HepG2 (cell line): Measurements from ENCODE around the gene CLDN9. TPM values are rescaled to one million over a fixed set of nuclear protein-coding genes. Genes with fewer than 3 reads are reported as not detected.

ENCODE experiments used
- ATAC-seq: fragments of 200-7000 bp; cut with Tn5 transposase; 3 replicates; pipeline ENCODE4 v1.9.1; 2020; ENCODE audit warnings: mild to moderate bottlenecking, moderate library complexity
- BruUV-seq: library from RNA; stranded (reverse); fragments of 400-500 nt; replicated peaks from 2 replicates; lab custom pipeline; 2021; lab: Mats Ljungman, UMichigan
- CTCF ChIA-PET: fragments of 300-600 bp; formaldehyde crosslinking; extraction: SDS; loops from one replicate; lab custom pipeline; 2021; ENCODE audit warnings: low total read pairs, inconsistent platforms, low intra/inter-chr PET ratio; lab: Yijun Ruan, JAX
- POLR2A ChIA-PET: fragments of 350-600 bp; sonication (Branson Sonifier 250); formaldehyde crosslinking; loops from one replicate; lab custom pipeline; 2020; ENCODE audit warnings: antibody characterized with exemption, inconsistent platforms; lab: Yijun Ruan, JAX
- DNase-seq: peaks from one replicate; pipeline ENCODE4 v3.0.0-alpha.2; 2015; ENCODE audit warnings: low spot score
- FAIRE-seq: peaks from 3 replicates; lab custom pipeline; 2011; peaks lifted over from hg19 to GRCh38; lab: Jason Lieb, UNC
- H2AFZ ChIP-seq: one replicate; pipeline ENCODE4 v1.6.1; 2011; ENCODE audit warnings: low read length, inconsistent platforms
- H3K27ac ChIP-seq: fragments of 300-600 bp; 3 replicates; pipeline ENCODE4 v1.8.0; 2011; ENCODE audit warnings: mixed run types, mild to moderate bottlenecking, mixed read lengths, low read length, inconsistent platforms; ENCODE audit not compliant: insufficient read depth; ENCODE audit errors: extremely low read length
- H3K27me3 ChIP-seq, 2 experiments: fragments of 200-600 bp in 1 of 2; 2 replicates in 1 of 2; 3 replicates in 1 of 2; pipeline versions ENCODE4 v1.6.0 to v1.8.0; 2011; ENCODE audit warnings: low read length in 2 of 2, mild to moderate bottlenecking in 2 of 2, moderate library complexity in 2 of 2, inconsistent platforms in 1 of 2; ENCODE audit not compliant: insufficient read depth in 2 of 2, control insufficient read depth in 1 of 2
- H3K36me3 ChIP-seq, 2 experiments: fragments of 200-600 bp in 1 of 2; replicated peaks in 1 of 2; 2 replicates in 1 of 2; 3 replicates in 1 of 2; pipeline versions ENCODE4 v1.5.1 to v1.8.0; 2011; ENCODE audit warnings: low read length in 2 of 2, inconsistent platforms in 1 of 2; ENCODE audit not compliant: insufficient read depth in 2 of 2, control insufficient read depth in 1 of 2
- H3K4me1 ChIP-seq: 2 replicates; pipeline ENCODE4 v1.5.1; 2012; ENCODE audit warnings: low read length, inconsistent platforms; ENCODE audit not compliant: insufficient read depth
- H3K4me2 ChIP-seq: 2 replicates; pipeline ENCODE4 v1.6.0; 2011; ENCODE audit warnings: low read depth, low read length, inconsistent platforms
- H3K4me3 ChIP-seq, 3 experiments: fragments of 200-600 bp in 1 of 3; sonication (generic), shearing (Covaris generic) in 1 of 3; replicated peaks in 1 of 3; 2 replicates each; pipeline ENCODE4 v1.5.1; 2011 to 2016; ENCODE audit warnings: low read length in 3 of 3, inconsistent platforms in 2 of 3, low read depth in 2 of 3, mild to moderate bottlenecking in 2 of 3, control low read depth in 1 of 3, mixed read lengths in 1 of 3; ENCODE audit not compliant: insufficient read depth in 1 of 3
- H3K79me2 ChIP-seq: one replicate; pipeline ENCODE4 v1.6.1; 2011; ENCODE audit warnings: low read length, inconsistent platforms; ENCODE audit not compliant: insufficient read depth
- H3K9ac ChIP-seq: 2 replicates; pipeline ENCODE4 v1.6.0; 2011; ENCODE audit warnings: mild to moderate bottlenecking, low read depth, low read length, inconsistent platforms; ENCODE audit not compliant: insufficient read depth
- H3K9me3 ChIP-seq: 2 replicates; pipeline ENCODE4 v1.5.1; 2012; ENCODE audit warnings: mild to moderate bottlenecking, low read length
- H4K20me1 ChIP-seq: 2 replicates; pipeline ENCODE4 v1.6.0; 2011; ENCODE audit warnings: inconsistent platforms, mild to moderate bottlenecking, low read length, moderate library complexity; ENCODE audit not compliant: insufficient read depth
- ZNF121 ChIP-seq: sonication (generic); formaldehyde crosslinking; IDR thresholded peaks from 2 replicates; pipeline ENCODE4 v1.5.0; 2020; ENCODE audit warnings: mild to moderate bottlenecking, missing genetic modification reagents
- ZNF260 ChIP-seq: sonication (generic); formaldehyde crosslinking; IDR thresholded peaks from 2 replicates; pipeline ENCODE4 v1.4.0; 2020; ENCODE audit warnings: missing genetic modification reagents, low read depth, mild to moderate bottlenecking, borderline replicate concordance
- ZNF567 ChIP-seq: sonication (generic); formaldehyde crosslinking; IDR thresholded peaks from 2 replicates; pipeline ENCODE4 v1.8.1; 2023; ENCODE audit warnings: mild to moderate bottlenecking, missing genetic modification reagents, borderline replicate concordance
- ZNF761 ChIP-seq: sonication (generic); formaldehyde crosslinking; conservative IDR thresholded peaks from 2 replicates; pipeline ENCODE4 v1.4.0; 2020; ENCODE audit warnings: mild to moderate bottlenecking, missing genetic modification reagents
- WGBS: methylation state at CpG from one replicate; pipeline ENCODE4 v1.1.6; 2017; ENCODE audit warnings: low lambda C conversion rate; 5-methylcytosine and 5-hydroxymethylcytosine counted together
- in situ Hi-C: cut with HindIII; loops from 2 replicates; pipeline ENCODE4 v1.10.0; 2017; ENCODE audit warnings: low pct_unique_long_range_greater_than_20kb; ENCODE audit not compliant: extremely low pct_ligation_motif_present
- intact Hi-C: fragments of 100-400 bp; cut with micrococcal nuclease; formaldehyde crosslinking; loops from one replicate; pipeline ENCODE4 v1.10.0; 2022; ENCODE audit not compliant: unreplicated experiment
- polyA plus RNA-seq, 8 experiments: library from polyadenylated mRNA; depleted of rRNA in 3 of 8; stranded (reverse) in 7 of 8; unstranded in 1 of 8; fragments of >200 nt; fragmentation: Illumina TruSeq in 4 of 8; extraction: Trizol in 4 of 8; gene quantifications; 2 replicates each; pipeline versions ENCODE4 v1.2.1 to v1.2.3, GENCODE V29; 2011 to 2016; ENCODE audit warnings: low read depth in 4 of 8, missing spikeins in 1 of 8, mixed read lengths in 1 of 8; ENCODE audit not compliant: insufficient read depth in 1 of 8
- total RNA-seq, 5 experiments: library from RNA; depleted of rRNA; stranded (reverse); fragments of >200 nt; fragmentation: Illumina TruSeq; extraction: Trizol; gene quantifications; 2 replicates each; pipeline ENCODE4 v1.2.3, GENCODE V29; 2016; ENCODE audit warnings: low read depth in 1 of 5
- TF ChIP-seq, protein P1 (sequence below): sonication (generic); formaldehyde crosslinking; IDR thresholded peaks from 2 replicates; pipeline ENCODE4 v1.8.1; 2023; ENCODE audit warnings: mild to moderate bottlenecking, missing genetic modification reagents, borderline replicate concordance

CLDN9 gene
- total and polyA plus RNA-seq, 2 of the 13 experiments (the other 11 are each of a cell fraction or from before 2014, with no cell fraction given) = 0.15 to 0.26 TPM

DNA sequence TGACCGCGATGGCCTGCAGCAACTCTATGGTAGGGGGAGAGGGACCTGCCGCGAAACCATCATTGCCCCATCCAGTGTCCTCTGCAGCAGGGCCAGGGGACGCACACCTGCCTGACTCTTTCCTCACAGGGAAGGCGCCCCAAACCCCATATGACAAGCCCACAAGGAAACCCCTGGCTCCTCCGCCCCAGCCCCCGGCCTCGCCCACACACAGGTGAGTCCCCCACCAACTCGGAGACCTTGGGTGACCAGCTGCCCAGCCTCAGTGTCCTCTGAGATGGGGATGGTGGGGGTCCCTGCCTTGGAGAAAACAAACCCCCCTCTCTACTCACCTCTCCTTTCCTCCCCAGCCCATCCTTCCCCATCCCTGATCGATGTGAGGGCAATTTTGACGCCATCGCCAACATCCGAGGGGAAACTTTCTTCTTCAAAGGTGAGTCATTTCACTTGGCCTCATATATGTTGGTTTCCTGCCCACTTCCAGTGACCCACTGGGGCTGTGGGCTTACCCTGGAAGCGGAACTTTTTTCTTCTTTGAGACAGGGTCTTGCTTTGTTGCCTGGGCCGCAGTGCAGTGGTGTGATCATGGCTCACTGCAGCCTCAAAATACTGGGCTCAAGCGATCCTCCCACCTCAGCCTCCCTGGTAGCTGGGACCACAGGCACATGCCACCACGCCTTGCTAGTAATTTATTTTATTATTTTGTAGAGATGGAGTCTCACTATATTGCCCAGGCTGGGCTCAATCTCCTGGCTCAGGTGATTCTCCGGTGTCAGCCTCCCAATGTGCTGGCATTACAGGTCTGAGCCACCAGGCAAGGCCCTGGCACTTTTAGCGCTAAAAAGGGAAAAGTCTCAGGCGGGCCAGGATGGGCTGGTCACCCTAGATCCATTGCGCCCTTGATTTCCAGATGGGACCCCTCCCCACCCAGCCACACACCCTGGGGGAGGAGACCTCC, 44.7 kb downstream of the CLDN9 start:
- WGBS = 94% methylated on average over 18 of the region's 22 CpGs
- Histone ChIP-seq H3K79me2 (no peaks in the 10 kb centered on the region), H3K9ac (peak overlapping the region; percentile 46; the same call in 1 of the 2 replicates), H3K4me2 (peak overlapping the region; percentile 99), H4K20me1 (no peaks in the 10 kb centered on the region), H3K4me3 (peak overlapping the region in 2 of 3 experiments; percentile 90 to 91; a peak in 3 of 6 replicates), H2AFZ (no peak overlapping the region), H3K27me3 (no peaks in the 10 kb centered on the region), H3K36me3 (no peaks in the 10 kb centered on the region), H3K27ac (no peak overlapping the region), H3K9me3 (no peaks in the 10 kb centered on the region), H3K4me1 (peaks cover 14% of the 10 kb centered on the region)
- in situ Hi-C loops (no loop called here), intact Hi-C loops (loop anchor here (2.0 kb wide), 2 partner anchors 43 to 71 kb away; no protein-coding TSS in a partner anchor)
- BruUV-seq = TSS peak; percentile 68
- no peak for ATAC-seq
- TF ChIP-seq ZNF260 (no peak), ZNF121 (CRISPR knock-in tag) (0 out of 2 replicates have a peak, but pooled peaks have one; percentile 18), ZNF761 (no peak), ZNF567 (no peak)
- TF ChIP-seq, protein P1, sequence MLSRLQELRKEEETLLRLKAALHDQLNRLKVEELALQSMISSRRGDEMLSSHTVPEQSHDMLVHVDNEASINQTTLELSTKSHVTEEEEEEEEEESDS = no peak
- DNase-seq = no peak
- CTCF ChIA-PET = no interaction called here
- POLR2A ChIA-PET = interaction anchor here (1.3 to 3.0 kb wide), 3 partner anchors 30 to 72 kb away, joined by 3 to 30 read pairs (median 17); partner anchors contain the start of genes HCFC1R1 and THOC6
- FAIRE-seq = no peak
